LoVo (cell line): Measurements from ENCODE around the gene WDFY3.

Experiments used
- DNase-seq: peaks from one replicate; pipeline ENCODE4 v3.0.0-alpha.2; 2016; ENCODE audit warnings: low spot score

WDFY3 gene, protein sequence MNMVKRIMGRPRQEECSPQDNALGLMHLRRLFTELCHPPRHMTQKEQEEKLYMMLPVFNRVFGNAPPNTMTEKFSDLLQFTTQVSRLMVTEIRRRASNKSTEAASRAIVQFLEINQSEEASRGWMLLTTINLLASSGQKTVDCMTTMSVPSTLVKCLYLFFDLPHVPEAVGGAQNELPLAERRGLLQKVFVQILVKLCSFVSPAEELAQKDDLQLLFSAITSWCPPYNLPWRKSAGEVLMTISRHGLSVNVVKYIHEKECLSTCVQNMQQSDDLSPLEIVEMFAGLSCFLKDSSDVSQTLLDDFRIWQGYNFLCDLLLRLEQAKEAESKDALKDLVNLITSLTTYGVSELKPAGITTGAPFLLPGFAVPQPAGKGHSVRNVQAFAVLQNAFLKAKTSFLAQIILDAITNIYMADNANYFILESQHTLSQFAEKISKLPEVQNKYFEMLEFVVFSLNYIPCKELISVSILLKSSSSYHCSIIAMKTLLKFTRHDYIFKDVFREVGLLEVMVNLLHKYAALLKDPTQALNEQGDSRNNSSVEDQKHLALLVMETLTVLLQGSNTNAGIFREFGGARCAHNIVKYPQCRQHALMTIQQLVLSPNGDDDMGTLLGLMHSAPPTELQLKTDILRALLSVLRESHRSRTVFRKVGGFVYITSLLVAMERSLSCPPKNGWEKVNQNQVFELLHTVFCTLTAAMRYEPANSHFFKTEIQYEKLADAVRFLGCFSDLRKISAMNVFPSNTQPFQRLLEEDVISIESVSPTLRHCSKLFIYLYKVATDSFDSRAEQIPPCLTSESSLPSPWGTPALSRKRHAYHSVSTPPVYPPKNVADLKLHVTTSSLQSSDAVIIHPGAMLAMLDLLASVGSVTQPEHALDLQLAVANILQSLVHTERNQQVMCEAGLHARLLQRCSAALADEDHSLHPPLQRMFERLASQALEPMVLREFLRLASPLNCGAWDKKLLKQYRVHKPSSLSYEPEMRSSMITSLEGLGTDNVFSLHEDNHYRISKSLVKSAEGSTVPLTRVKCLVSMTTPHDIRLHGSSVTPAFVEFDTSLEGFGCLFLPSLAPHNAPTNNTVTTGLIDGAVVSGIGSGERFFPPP (N-terminal part only)

DNA sequence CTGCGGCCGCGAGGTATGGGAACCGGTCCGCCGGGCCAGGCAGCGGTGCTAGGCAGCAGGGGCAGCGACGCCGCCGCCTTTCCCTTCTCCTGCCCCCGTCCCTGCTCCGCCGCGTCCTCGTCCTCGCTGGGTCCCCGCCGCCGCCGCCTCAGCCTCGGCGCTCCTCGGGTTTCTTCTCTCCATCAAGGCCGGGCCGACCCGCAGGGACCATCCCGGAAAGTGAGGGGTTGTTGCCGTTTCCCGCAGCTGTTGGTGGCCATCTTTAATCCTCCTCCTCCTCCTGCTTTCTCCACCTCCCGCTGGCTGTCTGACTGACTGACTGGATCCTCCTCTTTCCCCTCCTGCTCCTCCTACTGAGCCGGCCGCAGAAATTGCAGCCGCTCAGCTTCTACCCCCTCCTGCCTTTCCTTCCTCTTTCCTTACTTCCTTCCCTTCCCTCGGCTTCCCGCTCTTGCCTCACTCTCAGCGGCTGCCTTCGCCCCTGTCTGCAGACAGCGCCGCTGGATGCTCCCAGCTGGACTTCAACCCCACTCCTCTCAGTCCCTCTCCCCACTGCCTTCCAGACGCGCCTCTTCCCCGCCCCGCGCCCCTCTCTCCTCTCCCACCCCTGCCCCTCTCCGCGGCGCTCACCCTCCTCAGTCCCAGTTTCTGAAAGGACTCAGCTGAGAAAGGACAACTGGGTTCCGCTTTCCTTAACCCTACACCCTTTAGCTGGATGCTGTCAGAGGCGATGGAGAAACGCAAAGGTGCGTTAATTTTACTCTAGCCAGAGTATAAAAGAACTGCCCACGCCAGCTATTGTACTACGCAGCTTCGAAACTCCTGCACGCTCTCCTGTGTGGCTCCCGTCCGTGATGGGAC lies at the start of gene WDFY3:
Gene WDFY3 (minus strand): TSS at position 309 of the 861 bp plus-strand sequence. CDS start 106,099 bp downstream, outside the sequence.
- DNase-seq, result peak; percentile 86

DNA sequence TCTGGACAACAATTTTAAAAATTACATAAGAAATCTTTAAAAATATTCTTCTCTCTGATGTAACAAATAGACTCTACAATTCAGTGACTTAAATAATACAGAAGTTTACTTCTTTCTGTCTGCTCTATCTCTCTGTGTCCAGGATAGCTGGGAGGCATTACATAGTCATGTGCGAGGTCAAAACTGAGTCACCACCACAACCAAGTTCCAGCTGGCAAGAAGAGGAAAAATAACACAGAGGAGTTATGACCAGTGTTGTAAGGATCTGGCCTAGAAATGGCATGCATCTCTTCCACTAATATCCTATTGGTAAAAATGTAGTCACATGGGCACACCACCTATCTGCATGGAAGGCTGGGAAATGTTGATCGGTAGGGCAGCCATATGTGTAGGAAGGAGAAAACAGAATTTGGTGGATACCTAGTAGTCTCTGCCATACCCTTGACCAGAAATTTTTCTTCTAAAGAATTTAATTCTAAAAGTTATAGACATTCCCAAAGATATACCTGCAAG lies 39.4 kb upstream of the WDFY3 start:
- no peak for DNase-seq

DNA sequence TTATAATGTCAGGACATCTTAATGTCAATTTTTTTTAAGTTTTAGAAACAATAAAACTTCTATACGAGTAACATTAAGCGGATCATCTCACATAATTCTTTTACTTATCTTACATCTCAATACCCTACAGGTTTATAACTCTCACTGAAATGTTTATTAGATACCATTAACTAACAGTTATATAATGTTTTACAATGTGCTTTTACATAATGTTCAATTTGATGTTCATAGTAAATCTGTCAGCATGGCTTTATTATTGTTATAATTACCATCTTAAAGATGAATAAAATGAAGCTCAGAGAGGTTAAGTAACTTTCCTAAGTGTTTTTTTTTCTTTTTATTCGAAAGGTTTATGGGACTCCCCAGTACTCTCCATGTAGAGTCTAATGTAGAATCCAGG lies 33.9 kb upstream of the WDFY3 start:
- DNase-seq, result no peak

DNA sequence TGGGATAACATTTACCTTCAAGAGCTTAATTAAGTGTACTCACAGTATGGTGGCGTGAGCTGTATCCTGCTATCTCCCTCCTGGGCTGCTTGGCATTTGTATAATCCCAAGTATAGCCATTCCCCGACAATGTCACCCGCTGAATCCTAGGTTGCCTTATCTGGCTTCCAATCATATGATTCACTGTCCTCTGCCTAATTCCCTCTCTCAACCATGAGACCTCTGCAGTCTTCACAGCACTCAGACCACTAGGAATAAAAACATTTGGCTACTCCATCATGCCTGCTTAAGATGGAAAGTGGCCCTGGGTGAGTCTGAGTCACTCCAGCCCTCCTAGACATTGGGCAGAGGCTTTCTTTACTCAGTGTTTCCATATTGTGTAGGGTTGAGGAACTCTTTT lies 28.9 kb upstream of the WDFY3 start:
- no peak for DNase-seq

DNA sequence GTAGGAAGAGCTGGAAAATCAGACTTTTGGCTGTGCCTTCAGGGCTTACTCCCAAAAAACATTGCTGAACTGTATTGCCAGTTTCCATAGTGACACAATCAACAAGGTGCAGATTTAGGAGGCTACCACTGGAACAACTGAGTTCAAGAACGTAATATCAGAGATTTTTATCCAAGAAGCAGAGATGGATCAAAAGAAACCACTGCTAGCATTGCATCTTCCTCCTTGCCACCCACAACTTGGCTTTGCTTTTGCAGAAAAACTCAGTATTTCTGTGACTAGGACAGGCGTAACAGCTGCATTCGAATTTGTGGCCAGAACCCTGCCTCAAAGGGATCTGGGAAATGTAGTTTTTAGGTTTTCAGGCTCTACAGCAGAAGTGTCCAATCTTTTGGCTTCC lies 27.8 kb upstream of the WDFY3 start:
- DNase-seq, result no peak

DNA sequence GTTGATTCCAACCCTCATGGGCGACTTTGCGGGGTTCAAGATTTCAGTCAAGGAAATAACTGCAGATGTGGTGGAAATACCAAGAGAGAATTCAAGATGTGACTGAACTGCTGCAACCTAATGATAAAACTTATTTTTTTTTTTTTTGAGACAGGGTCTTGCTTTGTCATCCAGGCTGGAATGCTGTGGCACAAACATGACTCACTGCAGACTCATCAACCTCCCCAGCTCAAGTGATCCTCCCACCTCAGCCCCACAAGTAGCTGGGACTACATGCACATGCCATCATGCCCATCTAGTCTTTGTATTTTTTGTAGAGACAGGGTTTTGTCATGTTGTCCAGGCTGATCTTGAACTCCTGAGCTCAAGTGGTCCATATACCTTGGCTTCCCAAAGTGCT lies 19.5 kb upstream of the WDFY3 start:
- no peak for DNase-seq

DNA sequence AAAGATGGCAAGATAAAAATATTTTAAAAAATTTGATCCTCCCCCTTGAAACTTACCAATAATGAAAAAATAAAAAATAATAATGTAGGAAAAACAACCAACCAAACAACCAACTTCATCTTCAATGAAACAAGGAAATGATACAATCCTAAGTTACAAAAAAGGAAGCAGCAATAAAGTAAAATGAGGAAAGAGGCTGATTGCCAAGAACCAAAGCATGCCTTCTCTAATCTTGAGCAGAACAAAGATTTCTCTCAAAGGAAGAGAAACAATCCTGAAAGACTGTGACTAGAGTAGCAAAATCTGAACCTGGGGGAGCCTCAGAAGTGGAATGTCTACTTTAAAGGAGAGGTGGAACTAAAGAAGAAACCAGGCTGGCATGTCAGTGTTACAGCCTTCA lies 10.9 kb upstream of the WDFY3 start:
- DNase-seq, result no peak

DNA sequence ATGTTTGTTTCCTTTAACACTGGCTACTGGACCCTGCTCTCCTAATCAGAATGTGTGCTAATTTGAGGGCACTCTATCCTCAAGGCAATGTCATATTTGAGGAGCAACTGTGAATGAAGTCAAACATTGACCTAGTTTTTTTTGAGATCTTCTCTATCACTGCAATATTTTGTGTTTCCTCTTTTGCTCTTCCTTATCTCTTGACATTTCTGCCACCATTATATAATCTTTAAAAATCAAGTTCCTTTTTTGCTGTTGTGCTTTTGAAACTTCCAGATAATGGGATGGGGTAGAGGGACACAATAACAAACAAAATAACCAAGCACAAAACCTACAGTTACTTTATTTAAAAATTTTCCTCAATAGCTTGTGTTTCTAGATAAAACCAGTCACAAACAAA lies 7.4 kb upstream of the WDFY3 start:
- no peak for DNase-seq

DNA sequence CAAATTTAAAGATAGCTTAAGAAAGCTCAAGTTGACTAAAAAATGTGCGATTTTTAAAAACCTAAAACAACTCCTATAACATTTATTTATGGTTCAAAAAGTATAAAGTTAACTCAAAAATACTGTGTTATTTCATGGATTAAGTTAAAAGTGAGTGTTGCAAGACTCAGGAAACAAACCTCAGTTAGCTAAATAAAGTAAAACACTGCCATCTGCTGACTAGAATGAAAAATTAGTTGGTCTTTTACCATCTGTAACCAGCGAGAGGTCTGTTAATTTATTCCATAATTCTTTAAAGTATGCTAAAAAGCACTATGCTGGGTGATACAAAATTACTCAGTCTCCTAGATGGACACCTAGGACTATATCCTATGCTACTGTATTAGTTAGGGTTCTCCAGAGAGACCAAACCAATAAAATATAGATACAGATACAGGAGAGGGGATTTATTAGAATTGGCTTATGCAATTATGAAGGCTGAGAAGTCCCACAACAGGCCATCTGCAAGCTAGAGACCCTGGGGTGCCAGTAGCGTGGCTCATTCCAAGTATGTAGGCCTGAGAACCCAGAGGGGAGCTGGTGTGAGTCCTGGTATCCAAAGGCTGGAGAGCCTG lies 4.9 kb upstream of the WDFY3 start:
- DNase-seq, result peak; percentile 63

DNA sequence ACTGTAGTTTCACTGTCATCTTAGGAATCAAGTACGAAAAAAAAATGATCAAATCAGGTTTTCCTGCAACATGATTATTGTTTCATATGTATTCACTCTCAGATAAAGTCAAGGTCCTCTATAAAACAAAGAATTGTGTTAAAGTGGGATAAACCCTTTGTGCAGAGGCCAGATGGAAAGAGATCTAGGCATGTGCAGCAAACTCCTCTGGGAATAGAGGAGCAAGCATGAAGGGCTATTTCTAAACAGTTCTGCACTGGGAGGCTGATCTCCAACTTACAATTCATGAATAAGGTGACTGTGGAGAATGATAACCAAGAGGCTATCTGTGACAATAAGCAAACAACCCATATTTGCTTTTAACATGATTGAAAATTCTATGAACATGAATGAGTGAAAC lies 2.4 kb upstream of the WDFY3 start:
- DNase-seq, result no peak

DNA sequence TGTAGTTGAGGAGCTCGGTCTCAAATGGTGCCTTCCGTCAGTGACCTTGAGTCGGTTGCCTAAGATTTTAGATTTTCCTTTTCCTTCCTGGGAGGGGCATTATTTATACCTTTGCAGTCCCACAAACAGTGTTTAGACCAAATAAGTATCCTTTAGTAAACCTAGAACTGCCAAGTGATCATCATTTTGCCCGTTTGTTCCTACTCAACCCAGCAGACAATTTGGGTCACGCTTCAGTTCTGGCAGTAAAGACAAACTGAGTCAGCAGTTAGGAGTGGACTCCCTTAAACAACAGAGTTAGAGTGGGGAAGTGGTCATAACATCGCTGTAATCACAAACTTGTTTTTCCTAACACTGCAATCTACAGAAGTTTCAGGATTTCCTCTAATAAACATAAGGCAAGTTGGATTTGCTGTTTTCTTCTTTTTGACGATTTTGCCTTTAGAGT lies 777 bp upstream of the WDFY3 start:
- peak; percentile 16 for DNase-seq

DNA sequence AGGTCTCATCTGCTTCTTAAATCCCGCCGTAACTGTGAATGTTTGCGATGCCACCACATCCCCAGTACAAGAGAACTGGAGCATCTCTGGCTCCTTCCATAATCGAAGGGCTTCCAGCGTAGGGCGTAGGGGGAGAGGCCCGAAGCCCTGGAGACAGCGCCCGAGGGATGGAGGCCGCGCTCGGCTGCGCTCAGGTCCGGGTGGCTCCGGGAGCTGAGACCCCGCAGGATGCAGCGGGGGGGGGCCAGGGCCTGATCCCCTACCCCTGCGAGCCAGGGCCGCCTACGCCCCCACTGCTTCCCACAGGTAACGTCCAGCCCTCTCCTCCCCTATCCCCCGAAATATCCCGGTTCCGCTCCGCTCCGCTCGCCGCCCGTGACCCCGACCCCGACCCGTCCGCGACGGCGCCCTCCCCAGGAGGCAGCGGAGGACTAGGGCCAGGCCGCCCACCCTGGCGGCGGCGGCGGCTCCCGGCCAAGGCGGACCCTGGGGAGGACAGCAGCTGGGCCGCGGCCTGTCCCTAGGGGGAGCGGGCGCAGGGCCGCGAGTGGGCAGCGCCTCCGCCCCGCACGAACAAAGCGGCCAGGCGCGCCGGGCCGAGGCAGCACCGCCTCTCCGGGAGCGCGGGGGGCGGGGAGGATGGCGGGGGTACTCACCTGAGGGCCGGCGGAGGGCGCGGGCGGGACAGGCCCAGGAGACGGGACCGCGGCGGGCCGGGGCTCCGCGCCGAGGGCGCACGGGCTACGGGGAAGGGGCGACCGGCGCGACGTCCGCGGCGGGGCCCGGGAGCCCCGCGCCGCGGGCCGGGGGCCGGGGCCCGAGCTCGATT lies 723 bp downstream of the WDFY3 start:
- DNase-seq, result peak; percentile 34

DNA sequence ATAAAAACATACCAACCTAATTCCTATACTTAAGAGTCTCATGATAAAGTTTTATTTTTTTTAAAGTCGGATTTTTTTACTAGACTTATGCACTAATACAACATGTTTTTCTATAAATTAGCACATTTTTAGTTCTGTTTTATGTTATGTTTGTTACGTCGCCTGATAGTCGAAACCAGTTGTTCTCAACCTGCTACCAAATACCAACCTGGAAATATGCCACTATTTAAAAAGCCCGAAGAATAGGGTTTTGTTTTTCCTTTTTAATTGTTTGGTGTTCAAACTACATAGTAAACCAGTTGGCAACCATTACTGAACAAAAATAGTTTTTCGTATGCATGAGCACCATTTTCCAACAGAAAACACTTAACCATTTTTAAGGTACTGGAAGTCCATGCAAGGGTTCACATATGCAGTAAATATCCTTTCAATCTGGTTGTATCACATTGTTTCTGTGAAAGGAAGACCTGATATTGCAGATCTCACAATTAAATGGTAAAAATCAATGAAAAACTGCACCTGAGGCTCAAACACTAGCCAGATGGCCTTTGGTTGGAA lies 1.4 kb downstream of the WDFY3 start:
- DNase-seq, result no peak

DNA sequence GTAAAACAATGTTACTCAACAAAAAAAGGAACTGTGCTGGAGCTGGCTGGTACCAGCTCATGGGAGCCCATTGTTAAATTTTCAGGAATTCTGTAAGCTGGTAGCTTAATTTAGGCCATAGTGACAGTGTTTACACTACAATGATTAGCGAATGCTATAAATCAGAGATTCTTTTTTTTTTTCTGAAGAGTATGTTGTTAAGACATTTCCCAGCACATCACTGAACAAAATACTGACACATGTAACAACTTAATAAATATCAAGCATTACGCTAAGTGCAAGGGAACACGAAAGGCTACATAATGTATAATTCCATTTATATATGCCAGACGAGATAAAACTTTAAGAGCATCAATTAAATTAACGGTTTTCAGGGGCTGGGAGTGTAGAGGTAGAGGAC lies 4.4 kb downstream of the WDFY3 start:
- DNase-seq, result no peak

DNA sequence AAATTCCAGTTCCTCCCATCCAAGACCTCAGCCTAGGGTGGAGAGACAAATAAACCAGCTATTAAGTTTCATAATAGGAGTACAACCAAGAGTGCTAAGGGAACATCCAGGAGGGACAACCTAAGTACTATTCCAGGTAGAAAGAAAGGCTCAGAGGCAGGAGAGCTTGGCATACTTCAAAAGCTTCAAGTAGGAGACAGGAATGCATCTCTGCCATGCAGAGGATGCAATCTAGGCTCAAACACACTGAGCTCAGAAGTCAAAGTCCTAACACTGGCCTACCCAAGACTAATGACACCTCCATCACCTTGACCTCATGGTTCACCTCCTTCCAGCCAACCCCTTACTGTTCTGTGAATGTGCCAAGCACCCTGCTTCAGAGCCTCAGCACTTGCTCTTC lies 8.1 kb downstream of the WDFY3 start:
- no peak for DNase-seq

DNA sequence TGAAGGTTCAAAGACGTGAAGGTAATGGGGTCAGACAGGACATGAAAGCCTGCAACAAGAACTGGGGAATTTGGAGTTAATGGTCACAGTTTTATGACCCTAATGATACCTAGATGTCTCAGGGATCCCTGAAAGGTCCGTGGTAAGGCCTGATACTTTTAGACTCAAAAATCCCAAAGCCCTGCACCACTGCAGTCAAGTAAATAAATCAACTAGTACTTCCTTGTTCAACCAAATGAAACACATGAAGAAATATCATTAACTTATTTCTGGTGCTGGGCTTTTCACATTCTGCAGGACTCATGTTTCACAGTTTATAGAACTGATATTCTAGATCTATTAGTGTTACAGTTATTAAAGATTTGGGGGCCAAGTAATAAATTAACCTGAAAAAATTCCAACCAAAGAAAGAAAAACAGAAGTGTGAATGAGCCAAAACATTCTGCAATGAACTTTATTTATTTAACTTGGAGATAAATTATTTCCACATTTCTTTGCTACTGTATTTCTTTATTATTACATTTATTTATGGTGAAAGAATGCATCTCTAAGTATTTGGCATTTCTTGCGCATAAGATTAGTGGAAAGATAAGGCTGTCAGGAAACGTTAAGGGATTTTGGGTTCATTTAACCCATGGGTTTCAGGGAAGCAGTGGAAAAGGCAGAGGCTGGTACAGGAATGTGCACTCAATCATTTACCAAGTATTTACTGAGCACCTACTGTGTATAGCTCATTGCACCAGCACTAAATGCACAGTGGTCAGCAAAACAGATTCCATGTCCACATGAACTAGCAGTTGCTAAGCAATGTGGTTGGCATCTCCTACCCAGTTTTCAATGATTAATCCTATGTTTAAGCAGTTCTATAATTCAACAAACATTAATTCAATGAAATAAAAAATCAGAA lies 8.7 kb downstream of the WDFY3 start:
- no peak for DNase-seq

DNA sequence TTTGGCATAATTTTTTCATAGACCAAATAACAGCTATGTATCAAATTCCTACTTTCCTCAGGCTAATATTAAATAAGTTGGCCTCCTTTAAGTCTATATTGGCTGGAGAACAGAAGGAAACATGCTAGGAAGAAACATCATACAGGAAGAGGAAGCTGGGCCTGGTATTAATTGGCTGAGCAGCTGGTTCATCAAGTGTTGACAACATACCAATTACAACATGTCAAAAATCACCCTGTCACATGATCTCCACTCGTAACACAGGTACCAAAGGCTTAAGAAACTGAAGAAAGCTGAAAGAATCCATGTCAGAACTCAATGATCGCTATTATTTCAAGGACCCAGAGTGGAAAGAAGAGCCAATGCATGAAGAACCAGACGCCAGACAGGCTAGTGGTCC lies 10.5 kb downstream of the WDFY3 start:
- DNase-seq, result no peak

DNA sequence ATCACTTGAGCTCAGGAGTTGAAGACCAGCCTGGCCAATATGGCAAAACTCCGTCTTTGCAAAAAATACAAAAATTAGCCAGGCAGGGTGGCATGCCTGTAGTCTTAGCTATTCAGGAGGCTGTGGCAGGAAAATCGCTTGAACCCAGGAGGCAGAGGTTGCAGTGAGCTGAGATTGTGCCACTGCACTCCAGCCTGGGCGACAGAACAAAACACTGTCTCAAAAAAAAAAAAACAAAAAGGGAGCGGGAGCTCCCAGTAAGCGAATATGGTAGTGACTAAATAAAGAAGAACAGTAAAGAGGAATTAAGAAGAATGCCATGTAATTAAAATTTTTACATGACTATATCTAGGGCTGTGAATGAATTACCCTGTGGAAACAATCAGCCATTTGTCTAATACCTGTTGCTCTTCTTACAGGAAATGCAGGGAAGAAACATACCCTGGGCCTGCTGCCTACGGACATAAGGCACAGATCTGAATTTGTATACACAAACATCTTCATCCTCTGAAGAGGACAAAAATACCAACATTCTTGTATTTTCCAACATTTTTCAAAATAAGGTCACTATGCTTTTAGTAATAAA lies 11.4 kb downstream of the WDFY3 start:
- no peak for DNase-seq
